ENCODE results near the gene SNX19.
A peak's percentile ranks its signal among the peaks of the same experiment; 100 is the strongest.

The SNX19 gene

DNA sequence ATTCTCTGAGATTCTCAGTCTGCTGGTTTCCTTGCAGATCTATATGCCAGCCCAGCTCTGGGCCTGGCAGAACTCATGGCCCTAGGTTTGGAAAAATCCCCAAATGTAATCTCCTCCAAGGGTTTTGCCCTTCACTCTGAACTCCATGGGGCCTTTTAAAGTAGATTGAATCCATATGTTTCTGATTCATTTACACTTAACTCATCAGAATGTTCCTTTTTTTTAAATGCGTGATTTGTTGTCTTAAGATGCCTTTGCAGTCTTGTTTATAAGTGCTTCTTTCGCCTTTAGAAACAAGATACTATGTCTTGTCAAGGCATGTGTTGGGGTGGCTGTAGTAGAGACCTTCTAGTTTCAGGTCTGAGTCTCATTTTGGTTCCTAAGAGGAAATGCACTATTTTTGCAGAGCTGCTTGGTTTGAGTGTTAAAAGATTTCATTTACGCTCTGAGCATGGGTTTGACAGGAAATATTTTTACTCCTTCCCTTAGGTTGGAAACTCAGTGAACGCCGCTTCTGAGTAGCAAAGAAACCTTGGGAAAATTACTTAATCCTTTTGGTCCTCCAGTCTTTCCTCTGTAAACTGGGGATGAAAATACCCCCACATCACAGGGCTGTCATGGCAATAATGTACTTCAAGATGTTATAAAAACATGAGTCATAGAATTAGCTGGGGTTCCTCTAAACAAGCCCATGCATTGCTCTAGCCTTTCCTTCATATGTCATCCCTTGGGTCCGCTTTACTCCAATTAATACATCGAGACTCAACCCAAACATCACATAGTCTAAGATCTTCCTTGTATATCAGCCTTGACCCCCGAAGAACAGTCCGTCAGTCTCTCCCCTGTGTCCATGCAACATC lies 83.5 kb downstream of the SNX19 start:
- no peak for TF ChIP-seq CTCF (IDR thresholded peaks at IDR 0.05)

- TF ChIP-seq CTCF (IDR thresholded peaks at IDR 0.05): no peak
Observed at GRCh38 chr11:130831976-130832375, 84.3 kb downstream of the SNX19 start.

- TF ChIP-seq CTCF (IDR thresholded peaks at IDR 0.05): no peak
Observed at GRCh38 chr11:130831506-130831905, 84.8 kb downstream of the SNX19 start.

DNA sequence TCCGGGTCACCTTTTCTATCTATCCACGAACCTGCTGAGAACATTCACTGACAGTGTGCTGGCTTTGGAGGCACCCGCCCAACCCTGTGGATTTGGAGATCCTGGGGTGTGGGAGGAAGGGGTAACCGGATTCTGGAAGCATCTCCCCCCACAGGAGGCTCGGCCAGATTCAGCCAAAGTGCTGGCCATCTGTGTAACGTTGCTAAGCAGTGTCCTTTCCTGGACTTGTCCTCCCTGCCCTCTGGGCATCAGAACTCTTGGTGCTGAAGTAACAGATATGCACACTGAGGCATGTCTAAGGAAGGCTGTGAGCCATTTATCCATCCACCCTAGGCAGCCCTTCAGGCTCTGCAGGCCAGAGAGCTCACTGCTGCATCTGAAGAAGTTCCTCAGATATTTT lies 85.7 kb downstream of the SNX19 start:
- no peak for TF ChIP-seq CTCF (IDR thresholded peaks at IDR 0.05)

GRCh38 chr11:130829920-130830511 lies 86.3 kb downstream of the SNX19 start:
- no peak for TF ChIP-seq CTCF (IDR thresholded peaks at IDR 0.05)

DNA sequence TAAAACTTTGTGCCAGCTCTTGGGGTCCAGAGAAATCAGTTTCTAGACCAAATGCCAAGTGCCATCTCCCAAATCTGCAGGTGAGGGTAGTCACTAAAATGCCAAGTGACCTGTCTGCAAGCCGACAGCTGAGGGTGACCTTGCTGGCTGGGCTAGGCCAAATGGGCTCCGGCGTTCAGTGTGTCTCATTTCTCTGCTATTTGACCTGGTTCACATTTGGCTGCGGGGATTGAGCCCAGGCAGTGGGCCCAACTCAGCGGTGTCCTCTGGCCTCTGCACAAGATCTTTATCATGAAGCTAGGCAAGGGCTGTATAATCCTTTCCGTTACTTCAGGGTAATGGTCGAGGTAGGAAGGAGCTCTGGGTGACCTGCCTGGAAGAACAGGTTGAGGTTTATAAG lies 87.5 kb downstream of the SNX19 start:
- TF ChIP-seq CTCF (IDR thresholded peaks at IDR 0.05): no peak

DNA sequence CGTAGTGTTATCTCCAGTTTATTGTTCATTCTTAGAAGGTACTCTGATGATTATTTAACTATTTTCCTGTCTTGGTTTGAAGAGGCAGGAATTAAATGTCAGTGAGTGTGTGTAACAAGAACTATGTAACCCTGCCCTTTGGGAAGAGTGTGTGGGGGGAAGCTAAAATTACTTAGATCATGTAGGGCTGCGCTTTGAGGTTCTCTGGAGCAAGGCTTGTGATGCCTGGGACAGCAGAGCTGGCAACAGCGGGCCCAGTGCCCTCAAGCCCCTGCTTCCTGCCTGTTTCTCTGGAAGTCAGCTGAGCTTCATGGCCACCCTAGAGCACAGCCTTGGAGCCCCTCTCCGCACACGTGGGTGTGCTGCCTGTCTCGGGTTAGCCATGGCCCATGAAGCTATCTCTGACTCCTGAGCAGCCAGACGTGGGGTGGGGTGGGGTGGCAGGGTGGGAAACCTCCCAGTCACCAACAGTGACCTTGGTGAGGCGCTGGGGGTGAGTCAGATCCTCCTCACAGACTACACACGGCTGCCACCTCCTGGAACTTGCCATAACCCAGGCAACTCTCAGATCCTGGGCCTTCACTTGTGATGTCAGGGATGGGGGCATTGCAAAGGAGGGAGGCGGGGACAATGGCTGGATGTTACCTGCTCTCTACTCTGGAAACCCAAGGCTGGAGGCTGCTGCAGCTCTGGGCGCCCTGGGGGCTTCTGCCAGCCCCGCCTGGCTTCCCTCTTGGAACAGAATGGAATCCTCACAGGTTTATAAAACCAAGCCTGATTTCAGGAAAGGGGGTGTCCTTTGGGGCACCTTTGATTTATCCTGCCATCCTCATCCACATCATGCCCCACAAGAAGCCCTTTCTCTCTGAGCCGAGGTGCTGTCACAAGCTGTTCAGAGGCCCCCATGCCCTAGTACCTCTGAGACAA lies 88.6 kb downstream of the SNX19 start:
- TF ChIP-seq CTCF (IDR thresholded peaks at IDR 0.05): peak; percentile 31; the same call in 1 of the 2 replicates
